Psoas muscle (tissue), 8 donors: ENCODE measurements around the gene FOXE1. TPM values are rescaled to one million over a fixed set of nuclear protein-coding genes. Genes with fewer than 3 reads are reported as not detected.

ENCODE experiments used
- ATAC-seq, 4 donors: fragments of 200-7000 bp; cut with Tn5 transposase; one replicate each; pipeline ENCODE4 v1.9.1; 2020; ENCODE audit warnings: moderate library complexity in 3 of 4, mild to moderate bottlenecking in 2 of 4
- DNase-seq, 2 donors: peaks; one replicate each; pipeline ENCODE4 v3.0.0-alpha.2; 2020
- H3K27ac ChIP-seq: fragments of 200-600 bp; one replicate; pipeline ENCODE4 v1.8.0; 2022
- H3K27me3 ChIP-seq, 3 donors: fragments of 200-600 bp in 1 of 3; one replicate each; pipeline versions ENCODE4 v1.6.1 to v1.8.0; 2013 to 2022; ENCODE audit warnings: low read length in 2 of 3, mild to moderate bottlenecking in 2 of 3, moderate library complexity in 1 of 3; ENCODE audit not compliant: insufficient read depth in 3 of 3
- H3K36me3 ChIP-seq, 2 donors: fragments of 200-600 bp in 1 of 2; one replicate each; pipeline versions ENCODE4 v1.6.1 to v1.8.0; 2013 to 2022; ENCODE audit warnings: low read depth in 1 of 2, mild to moderate bottlenecking in 1 of 2, moderate library complexity in 1 of 2; ENCODE audit not compliant: insufficient read depth in 1 of 2
- H3K4me1 ChIP-seq: fragments of 200-600 bp; one replicate; pipeline ENCODE4 v1.8.0; 2022
- H3K4me3 ChIP-seq: fragments of 200-600 bp; one replicate; pipeline ENCODE4 v1.8.0; 2022; ENCODE audit warnings: mild to moderate bottlenecking
- H3K9me3 ChIP-seq: fragments of 200-600 bp; one replicate; pipeline ENCODE4 v1.8.0; 2022
- CTCF ChIP-seq: fragments of 200-600 bp; IDR thresholded peaks from one replicate; pipeline ENCODE4 v1.8.0; 2022; ENCODE audit warnings: antibody characterized with exemption
- WGBS, 3 donors: extraction: QIAGEN DNeasy Blood & Tissue Kit; methylation state at CpG; one replicate each; pipeline versions ENCODE4 v1.1.6 to v1.1.7; 2013; 5-methylcytosine and 5-hydroxymethylcytosine counted together
- intact Hi-C, 2 donors: fragments of 100-400 bp; cut with DNase I; formaldehyde crosslinking; loops; one replicate each; pipeline versions ENCODE4 v1.11.0 to v1.14.2; 2022
- polyA plus RNA-seq, 3 donors: library from polyadenylated mRNA; stranded (reverse); fragments of 200-250 nt; gene quantifications; one replicate each; pipeline ENCODE4 v1.2.3, GENCODE V29; 2013
- total RNA-seq, 4 donors: library from RNA; stranded (reverse); fragmentation: NEBNext Ultra II Directional in 2 of 4; extraction: Animal tissue kit (Norgen Biotek cat#: 25700) in 2 of 4; gene quantifications; one replicate each; pipeline versions ENCODE4 v1.2.1 to v1.2.4, GENCODE V29; 2021 to 2023
- donor health status: healthy with polysubstance abuse.
- donor health status: DM: no; HTN: no; CAD: no; lungs with moderate emphysema.
- donor health status: Bipolar disorder and iron deficiency.
- donor health status: healthy.
- donor health status: DM: yes; HTN: yes; CAD: no.
- donor health status: DM: no; HTN: no; CAD: no.
- donor health status: DM: no; HTN: no; CAD: no.
- donor health status: DM: yes; HTN: yes; CAD: no.

Gene FOXE1
- total and polyA plus RNA-seq, 7 donors: not detected

DNA sequence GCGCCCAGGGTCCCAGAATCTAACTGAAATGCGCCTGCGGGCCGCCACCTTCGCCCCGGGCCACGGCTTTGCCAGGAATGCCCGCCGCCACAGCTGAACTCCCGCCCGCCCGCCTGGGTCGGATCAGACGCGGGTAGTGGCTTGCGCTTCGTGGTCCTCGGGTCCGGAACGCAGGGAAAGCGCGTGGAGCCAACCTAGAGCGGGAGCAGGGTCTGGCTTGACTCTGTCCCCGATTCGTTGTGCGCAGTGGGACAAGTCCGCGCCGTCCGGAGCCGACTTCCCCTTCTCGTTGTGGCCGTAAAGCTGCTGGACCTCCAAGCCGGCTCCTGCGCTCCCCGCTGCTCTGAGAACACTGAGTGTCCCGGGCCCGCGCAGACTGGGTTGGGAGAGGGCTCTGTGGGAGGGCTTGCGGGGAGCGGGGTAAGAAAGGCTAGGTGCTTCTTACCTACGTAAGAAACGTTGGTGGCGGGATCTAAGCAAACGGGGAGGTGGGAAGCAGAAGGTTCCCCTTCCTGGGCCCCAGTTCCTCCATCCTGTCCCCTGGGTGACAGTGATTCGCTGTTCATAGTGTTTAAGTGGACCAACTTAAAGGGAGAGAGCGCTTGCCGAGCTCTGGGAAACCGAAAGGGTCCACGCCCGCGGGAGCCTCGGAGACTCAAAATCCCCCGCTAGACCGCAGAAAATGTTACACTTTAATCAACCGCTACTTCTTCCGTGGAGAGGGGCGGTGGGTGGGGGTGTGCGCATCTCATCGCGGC, 4.4 kb upstream of the FOXE1 start:
- Histone ChIP-seq H3K9me3 (no peaks in the 10 kb centered on the region), H3K36me3 (no peaks in the 10 kb centered on the region), H3K27ac (no peak overlapping the region), H3K27me3 (peaks cover 9 to 93% (median 47%) of the 10 kb centered on the region in 3 donors), H3K4me3 (peak overlapping the region; percentile 44), H3K4me1 (peaks cover 25% of the 10 kb centered on the region)
- 2 to 3% (median 3%) methylated on average over 57 to 61 of the region's 61 CpGs for WGBS, 3 donors
- TF ChIP-seq CTCF: no peak
- peak in 2 of 4 donors; percentile 22 to 42 for ATAC-seq
- DNase-seq: peak; percentile 30 to 57
- intact Hi-C loops: no loop called here

DNA sequence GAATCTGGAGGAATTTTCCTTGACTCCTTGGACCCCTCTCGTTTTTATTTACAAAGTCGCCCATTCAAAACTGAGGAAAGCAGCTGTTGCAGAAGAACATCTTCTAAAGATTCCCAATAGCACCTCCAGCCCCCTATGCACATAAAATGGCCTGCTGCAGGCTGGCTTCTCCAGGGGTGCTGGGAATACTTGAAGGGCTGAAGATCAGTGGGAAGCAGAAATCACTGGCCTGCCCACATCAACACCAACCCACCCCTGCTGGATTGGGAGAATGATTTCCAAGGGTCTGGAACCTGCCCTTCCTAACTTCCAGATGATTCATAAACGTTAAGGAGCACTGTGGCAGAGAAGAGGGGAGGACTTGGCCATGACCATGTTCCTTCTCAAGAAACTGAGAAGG, 3.0 kb upstream of the FOXE1 start:
- peaks cover 25% of the 10 kb centered on the region for H3K4me1 ChIP-seq
- H3K27ac ChIP-seq: no peak overlapping the region
- H3K4me3 ChIP-seq: no peak overlapping the region
- no peaks in the 10 kb centered on the region for H3K36me3 ChIP-seq
- DNase-seq (no peak), ATAC-seq (no peak)
- H3K27me3 ChIP-seq: peaks cover 9 to 93% (median 59%) of the 10 kb centered on the region in 3 donors
- intact Hi-C loops: no loop called here
- no peaks in the 10 kb centered on the region for H3K9me3 ChIP-seq
- TF ChIP-seq CTCF: no peak
- WGBS, 3 donors: 21 to 44% (median 34%) methylated on average over 3 of the region's 3 CpGs

DNA sequence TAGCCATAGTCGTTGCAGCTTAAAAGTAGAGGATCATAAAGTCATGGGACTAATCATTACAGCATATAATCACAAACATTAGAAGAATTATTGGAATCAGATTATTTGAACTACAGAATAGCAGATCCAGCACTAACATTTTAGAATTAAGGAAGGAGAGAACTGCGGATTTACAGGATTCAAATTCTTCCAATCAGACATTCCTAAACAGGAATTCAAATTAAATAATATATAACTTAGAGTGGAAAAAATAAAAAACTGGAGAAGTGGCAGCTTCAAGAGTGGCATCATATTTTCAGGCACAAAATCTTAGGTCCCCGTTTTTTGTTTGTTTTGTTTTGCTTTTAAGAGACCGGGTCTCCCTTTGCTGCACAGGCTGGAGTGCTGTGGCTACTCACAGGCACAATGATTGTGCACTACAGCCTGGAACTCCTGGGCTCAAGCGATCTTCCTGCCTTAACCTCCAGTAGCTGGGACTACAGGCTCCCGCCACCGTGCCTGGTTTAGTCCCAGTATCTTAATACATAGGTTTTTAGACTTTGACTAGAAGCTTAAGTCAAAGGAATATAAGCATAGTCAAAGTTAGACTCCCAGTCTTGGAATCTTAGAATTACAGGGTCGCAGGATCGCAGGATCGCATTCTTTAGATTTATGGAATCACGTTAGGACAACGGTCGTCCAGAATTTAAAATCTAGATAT, 2.1 kb upstream of the FOXE1 start:
- peaks cover 9 to 99% (median 67%) of the 10 kb centered on the region in 3 donors for H3K27me3 ChIP-seq
- H3K36me3 ChIP-seq: no peaks in the 10 kb centered on the region
- peaks cover 25% of the 10 kb centered on the region for H3K4me1 ChIP-seq
- intact Hi-C loops: no loop called here
- no peak overlapping the region for H3K4me3 ChIP-seq
- H3K9me3 ChIP-seq: no peaks in the 10 kb centered on the region
- no peak for TF ChIP-seq CTCF
- ATAC-seq: no peak
- no peak overlapping the region for H3K27ac ChIP-seq
- WGBS, 3 donors: 17 to 25% (median 20%) methylated on average over 13 of the region's 13 CpGs
- no peak for DNase-seq

DNA sequence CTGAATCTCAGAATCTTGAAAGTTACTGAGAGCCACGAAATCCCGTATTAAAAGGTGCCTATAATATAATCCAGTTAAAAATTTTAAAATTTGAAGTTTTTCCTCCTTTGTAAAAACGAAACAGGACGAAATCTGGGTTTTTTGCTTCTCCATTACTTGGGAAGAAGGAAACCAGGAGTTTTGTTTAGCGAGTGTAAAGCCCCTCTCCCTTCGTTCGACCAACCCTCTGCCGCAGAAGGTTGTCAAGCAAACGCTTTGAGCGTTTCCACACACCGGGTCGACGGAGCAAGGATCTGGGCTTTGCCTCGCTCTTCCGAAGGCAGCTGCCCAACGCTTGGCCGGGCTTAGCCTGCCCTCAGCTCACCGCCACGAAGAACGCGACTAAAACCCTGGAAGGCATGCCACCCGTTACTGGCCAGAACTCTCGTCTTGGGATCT, 1.6 kb upstream of the FOXE1 start:
- H3K36me3 ChIP-seq: no peaks in the 10 kb centered on the region
- WGBS, 3 donors: 4 to 5% (median 4%) methylated on average over 23 of the region's 23 CpGs
- H3K4me1 ChIP-seq: peaks cover 25% of the 10 kb centered on the region
- ATAC-seq (no peak), DNase-seq (no peak)
- no peaks in the 10 kb centered on the region for H3K9me3 ChIP-seq
- TF ChIP-seq CTCF: no peak
- peaks cover 9 to 99% (median 67%) of the 10 kb centered on the region in 3 donors for H3K27me3 ChIP-seq
- no peak overlapping the region for H3K4me3 ChIP-seq
- H3K27ac ChIP-seq: no peak overlapping the region
- intact Hi-C loops: no loop called here
